ENCODE data around the gene RNASE7. TPM values are rescaled to one million over a fixed set of nuclear protein-coding genes. Genes with fewer than 3 reads are reported as not detected.

RNASE7 gene
- total RNA-seq, 1 donor from 2014 or later: not detected

- no peak for DNase-seq (ENCODE audit: extremely low read depth, low read depth, low spot score)
These were observed 756 bp downstream of the RNASE7 start for GRCh38 chr14:21042918-21043317.

DNA sequence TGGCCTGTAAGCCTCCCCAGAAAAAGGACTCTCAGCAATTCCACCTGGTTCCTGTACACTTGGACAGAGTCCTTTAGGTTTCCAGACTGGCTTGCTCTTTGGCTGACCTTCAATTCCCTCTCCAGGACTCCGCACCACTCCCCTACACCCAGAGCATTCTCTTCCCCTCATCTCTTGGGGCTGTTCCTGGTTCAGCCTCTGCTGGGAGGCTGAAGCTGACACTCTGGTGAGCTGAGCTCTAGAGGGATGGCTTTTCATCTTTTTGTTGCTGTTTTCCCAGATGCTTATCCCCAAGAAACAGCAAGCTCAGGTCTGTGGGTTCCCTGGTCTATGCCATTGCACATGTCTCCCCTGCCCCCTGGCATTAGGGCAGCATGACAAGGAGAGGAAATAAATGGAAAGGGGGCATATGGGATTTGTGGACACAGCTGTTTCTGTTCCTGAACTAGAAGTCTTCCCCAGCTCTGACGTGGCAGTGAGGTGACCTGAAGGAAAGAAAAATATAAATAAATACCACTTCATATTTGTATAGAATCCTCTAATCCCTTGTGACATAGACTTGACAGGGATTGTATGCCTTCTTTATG is 1.3 kb downstream of the RNASE7 start:
- no peak for DNase-seq (ENCODE audit: extremely low read depth, low read depth, low spot score)

DNA sequence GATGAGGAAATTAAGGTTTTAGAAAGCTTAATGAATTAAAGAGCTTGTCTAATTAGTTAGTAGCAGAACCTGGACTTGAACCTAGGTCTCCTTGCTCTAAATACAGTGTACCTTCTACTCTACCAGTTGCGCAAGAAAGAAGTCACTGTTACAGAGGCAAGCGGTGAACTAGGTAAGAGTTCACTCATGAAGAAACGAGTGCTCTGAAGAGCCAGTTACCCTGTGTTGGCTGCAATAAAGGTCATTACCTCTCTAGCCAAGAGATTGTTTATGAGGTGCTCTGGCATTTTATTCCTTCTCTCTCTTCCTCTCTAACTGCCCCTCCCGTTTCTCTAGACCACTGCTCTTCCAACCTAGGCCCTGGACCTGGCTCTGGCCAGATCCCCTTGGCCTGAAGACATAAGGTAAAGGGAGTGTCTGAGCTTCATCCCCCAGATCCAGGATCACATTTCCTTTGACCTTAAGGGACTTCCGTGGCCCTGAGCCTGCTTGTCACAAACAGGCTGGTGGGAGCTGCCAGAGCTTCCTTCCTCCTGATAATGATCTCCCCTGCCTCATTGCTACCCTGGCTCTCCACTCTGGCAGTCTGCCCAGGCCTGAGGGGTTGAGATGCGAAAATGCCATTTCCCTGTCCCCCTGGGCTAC is 1.9 kb downstream of the RNASE7 start:
- no peak for DNase-seq (ENCODE audit: extremely low read depth, low read depth, low spot score)

GRCh38 chr14:21047378-21047781 is 5.2 kb downstream of the RNASE7 start:
- no peak for DNase-seq (ENCODE audit: extremely low read depth, low read depth, low spot score)

- DNase-seq (ENCODE audit: extremely low read depth, low read depth, low spot score): no peak
These were observed 6.5 kb downstream of the RNASE7 start for GRCh38 chr14:21048638-21049037.

DNA sequence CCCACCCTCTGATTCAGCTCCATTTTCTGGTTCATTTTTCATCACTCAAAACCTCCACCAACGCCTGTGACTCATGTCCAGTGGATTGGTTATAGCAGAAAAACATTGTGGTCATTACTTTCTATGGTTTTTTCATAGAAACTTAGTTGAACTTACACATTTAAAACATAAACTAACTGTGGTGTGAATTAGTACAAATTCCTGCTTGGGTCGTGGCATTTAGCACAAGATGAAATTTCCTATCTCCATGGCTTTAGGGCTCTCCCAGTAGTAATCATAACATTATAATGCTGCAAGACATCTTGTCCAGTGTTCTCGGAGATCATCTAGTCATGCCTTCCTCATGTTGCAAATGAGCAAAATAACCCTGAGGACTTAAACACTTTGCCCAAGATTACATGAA is 7.1 kb downstream of the RNASE7 start:
- DNase-seq (ENCODE audit: extremely low read depth, low read depth, low spot score): no peak

GRCh38 chr14:21050597-21050996 is 8.4 kb downstream of the RNASE7 start:
- no peak for DNase-seq (ENCODE audit: extremely low read depth, low read depth, low spot score)

DNA sequence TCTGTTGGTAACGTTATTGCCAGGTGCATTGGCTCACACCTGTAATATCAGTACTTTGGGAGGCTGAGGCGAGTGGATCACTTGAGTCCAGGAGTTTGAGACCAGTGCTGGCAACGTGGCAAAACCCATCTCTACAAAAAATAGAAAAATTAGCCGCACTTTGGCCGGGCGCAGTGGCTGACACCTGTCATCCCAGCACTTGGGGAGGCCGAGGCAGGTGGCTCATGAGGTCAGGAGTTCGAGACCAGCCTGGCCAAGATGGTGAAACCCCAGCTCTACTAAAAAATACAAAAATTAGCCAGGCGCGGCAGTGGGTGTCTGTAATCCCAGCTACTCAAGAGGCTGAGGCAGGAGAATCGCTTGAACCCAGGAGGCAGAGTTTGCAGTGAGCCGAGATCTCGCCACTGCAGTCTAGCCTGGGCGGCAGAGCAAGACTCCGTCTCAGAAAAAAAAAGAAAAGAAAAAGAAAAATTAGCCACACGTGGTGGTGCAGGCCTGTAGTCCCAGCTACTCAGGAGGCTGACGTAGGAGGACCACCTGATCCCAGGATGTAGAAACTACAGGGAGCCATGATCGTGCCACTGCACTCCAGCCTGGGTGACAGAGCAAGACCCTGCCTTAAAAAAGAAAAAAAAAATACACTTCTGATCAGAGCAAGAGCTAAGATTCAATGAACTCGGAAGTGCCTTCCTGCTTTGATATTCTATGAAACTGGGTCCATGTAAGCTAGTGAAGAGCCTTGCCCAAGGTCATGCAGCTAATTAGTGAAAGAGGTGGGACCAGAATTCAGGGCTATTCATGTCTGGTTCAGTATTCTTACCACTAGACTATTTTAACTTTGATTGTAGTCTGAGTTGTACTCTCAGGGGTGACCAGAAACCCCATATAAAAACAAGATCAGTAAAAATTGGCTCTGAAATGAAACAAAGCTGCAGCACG is 11.3 kb downstream of the RNASE7 start:
- DNase-seq (ENCODE audit: extremely low read depth, low read depth, low spot score): no peak

DNA sequence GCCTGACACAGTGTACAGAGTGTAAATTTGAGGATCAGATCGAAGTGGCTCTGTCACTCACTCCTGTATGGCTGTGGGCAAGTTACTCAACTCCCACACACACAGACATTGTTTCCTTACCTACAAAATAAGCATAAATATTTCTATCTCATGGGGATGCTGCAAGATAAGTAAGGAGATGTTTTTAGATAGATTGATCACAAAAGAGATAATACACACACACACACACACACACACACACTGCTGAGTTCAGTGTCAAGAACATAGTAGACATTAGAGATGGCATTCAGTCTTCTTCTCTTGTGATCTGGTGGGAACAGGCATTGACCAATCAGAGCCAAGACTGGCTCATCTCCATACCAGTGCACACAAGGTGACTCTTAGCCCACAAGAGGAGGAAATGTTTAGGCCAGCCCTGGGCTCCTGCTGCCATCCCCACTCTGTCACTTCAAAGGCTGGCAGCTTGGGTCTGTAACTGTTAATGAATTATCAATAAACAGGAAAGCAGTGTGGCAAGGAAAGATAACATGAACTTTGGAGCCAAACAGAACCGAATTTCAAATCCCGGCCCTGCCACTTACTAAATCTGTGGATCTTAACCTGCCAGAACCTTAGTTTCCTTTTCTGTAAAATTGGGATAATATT is 12.1 kb downstream of the RNASE7 start:
- no peak for DNase-seq (ENCODE audit: extremely low read depth, low read depth, low spot score)

GRCh38 chr14:21054768-21055145 is 12.6 kb downstream of the RNASE7 start:
- DNase-seq (ENCODE audit: extremely low read depth, low read depth, low spot score): no peak

DNA sequence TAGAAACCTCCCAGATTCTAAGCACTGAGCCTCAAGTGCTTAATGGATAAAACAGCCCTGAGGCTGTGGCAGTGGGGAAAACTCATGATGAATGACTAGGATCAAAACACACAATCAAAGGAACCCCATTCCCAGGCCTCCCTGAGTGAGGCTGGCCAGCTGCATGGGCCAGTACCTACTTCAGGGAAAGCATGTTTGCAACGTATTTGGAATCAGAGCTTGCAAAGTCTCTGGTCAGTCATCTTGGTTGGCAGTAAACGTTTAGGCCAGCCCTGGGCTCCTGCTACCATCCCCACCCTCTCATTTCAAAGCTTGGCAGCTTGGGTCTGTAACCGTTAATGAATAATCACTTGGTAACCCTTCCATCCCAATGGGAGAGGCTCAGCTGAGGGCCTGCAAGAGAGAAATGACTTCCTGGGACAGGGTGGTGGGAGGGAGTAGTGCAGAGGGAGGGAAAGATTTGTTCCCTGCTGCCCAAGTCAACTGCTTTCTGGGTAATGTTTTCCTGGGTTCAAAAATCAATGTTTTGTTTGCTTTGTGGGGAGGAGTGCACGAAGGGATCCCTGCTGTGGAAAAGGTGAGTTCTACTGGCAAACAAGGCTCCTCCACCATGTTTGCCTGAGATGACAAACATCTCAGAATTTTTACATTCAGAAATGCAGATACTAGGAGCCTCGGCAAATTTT is 13.4 kb downstream of the RNASE7 start:
- no peak for DNase-seq (ENCODE audit: extremely low read depth, low read depth, low spot score)

GRCh38 chr14:21056520-21057163 is 14.5 kb downstream of the RNASE7 start:
- DNase-seq (ENCODE audit: extremely low read depth, low read depth, low spot score): no peak

DNA sequence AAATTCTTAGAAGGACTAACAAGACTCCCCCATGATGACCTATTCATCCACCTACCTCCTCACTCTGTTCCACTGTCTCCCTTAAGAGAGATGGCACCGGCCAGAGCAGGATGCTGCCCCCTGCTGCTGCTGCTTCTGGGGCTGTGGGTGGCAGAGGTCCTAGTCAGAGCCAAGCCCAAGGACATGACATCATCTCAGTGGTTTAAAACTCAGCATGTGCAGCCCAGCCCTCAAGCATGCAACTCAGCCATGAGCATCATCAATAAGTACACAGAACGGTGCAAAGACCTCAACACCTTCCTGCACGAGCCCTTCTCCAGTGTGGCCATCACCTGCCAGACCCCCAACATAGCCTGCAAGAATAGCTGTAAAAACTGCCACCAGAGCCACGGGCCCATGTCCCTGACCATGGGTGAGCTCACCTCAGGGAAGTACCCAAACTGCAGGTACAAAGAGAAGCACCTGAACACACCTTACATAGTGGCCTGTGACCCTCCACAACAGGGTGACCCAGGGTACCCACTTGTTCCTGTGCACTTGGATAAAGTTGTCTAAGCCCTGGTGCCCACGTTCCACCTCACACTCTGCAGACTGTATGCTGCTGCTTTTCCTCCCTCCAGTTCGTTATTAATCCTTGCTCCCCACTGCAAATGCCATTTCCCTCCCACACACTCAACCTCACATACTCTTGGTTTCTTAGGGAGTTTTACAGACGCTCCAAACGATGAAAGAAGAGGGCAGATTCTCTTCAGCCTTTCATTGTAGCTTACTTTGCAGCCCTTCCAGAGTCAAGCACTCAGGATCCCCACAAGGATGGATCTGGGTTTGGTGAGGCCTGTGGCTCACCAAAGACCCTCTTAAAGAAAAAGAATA is 15.9 kb downstream of the RNASE7 start, which contains the start of gene RNASE8:
Gene RNASE8, plus strand, starts transcription at position 20 of the 873 bp plus-strand sequence. Its CDS starts 71 bp downstream, at position 91.
- DNase-seq (ENCODE audit: extremely low read depth, low read depth, low spot score): no peak

DNA sequence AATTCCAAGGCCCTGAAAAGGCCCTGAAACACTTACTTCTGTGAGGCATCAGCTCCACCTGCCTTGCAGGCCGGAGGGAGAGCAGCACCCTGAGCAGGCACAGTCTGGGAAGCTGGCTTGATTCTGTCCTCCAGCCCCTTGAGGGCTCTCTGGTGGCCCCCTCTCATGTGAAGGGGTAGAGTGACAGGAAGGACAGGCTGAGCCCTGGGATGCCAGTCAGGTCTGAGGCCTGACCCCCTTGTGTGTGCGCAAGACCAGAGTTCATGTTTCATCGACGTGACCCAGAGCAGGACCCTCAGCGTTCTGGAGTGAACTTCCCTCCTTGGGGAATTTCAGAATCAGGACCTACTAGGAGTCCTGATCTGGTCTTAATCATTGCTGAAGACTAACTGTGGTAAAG is 16.7 kb downstream of the RNASE7 start:
- no peak for DNase-seq (ENCODE audit: extremely low read depth, low read depth, low spot score)

- DNase-seq (ENCODE audit: extremely low read depth, low read depth, low spot score): no peak
These were observed 17.9 kb downstream of the RNASE7 start for GRCh38 chr14:21059842-21060613.

DNA sequence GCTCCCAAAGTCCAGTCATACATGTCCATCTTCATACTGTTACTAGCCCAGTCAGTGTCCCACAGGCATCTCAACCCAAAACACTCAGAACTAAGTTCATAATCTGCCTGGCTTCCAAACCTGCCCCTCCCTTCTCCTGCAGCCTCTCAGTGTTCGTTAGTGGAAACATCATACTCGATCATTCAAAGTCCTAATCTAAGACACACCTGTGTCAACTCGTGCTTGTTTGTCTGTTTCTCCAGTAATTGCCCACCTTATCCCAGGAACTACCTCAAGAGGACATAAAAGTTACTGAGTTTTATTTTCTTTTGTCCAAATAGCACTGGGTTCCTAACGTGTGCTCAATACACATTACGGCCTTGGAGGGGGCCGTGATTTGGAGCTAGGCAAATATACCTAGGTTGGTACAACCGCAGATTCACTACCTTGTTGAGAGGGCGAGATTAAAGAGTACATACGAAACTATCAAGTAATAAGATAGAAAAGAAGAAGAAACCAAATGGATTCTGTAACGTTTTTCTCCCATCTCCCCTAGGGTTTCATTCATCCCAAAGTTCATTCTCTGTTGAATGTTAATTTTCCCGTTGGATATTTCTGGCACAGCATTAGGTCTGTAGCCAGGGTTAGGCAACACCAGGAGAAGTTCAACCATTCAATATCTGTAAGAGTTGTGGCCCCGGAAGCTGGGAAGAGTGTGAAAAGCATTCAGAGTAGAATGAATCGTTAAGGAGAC is 18.6 kb downstream of the RNASE7 start:
- no peak for DNase-seq (ENCODE audit: extremely low read depth, low read depth, low spot score)

DNA sequence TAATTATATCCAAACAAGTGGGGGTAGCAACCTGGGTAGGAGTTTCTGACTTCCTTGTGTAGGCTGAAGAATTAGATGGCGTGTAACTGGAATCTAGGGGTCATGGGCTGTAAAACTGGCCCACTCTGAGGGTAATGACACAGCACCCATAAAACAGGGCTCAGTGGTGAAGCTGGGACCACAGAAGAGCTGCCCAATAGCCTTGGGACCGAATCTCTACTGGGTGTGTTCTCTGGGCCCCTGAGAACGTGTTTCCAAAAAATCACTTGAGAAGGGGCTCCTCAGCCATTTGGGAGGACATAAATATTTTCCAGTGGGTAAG is 19.1 kb downstream of the RNASE7 start:
- DNase-seq (ENCODE audit: extremely low read depth, low read depth, low spot score): no peak

- no peak for DNase-seq (ENCODE audit: extremely low read depth, low read depth, low spot score)
These were observed 21.3 kb downstream of the RNASE7 start for GRCh38 chr14:21063479-21063878.

Measured in glomerular endothelial cell (primary cell).